HL-60 (cell line): ENCODE measurements around the gene RPL22.

Experiments
- POLR2AphosphoS5 ChIP-seq: IDR thresholded peaks from 2 replicates; pipeline ENCODE4 v1.6.1; 2012; ENCODE audit warnings: low read depth
- TF ChIP-seq, protein P1 (sequence below): IDR thresholded peaks from one replicate; pipeline ENCODE4 v1.5.1; 2011; ENCODE audit warnings: low read length, control low read depth, inconsistent platforms; ENCODE audit not compliant: insufficient read depth

GRCh38 chr1:6208723-6209660 is 9.6 kb upstream of the RPL22 start:
- TF ChIP-seq, protein P1, sequence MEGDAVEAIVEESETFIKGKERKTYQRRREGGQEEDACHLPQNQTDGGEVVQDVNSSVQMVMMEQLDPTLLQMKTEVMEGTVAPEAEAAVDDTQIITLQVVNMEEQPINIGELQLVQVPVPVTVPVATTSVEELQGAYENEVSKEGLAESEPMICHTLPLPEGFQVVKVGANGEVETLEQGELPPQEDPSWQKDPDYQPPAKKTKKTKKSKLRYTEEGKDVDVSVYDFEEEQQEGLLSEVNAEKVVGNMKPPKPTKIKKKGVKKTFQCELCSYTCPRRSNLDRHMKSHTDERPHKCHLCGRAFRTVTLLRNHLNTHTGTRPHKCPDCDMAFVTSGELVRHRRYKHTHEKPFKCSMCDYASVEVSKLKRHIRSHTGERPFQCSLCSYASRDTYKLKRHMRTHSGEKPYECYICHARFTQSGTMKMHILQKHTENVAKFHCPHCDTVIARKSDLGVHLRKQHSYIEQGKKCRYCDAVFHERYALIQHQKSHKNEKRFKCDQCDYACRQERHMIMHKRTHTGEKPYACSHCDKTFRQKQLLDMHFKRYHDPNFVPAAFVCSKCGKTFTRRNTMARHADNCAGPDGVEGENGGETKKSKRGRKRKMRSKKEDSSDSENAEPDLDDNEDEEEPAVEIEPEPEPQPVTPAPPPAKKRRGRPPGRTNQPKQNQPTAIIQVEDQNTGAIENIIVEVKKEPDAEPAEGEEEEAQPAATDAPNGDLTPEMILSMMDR = peak; percentile 49
- TF ChIP-seq POLR2AphosphoS5 = no peak
